Activated CD4-positive, CD25-positive, alpha-beta regulatory T cell treated with anti-CD3 and anti-CD28 coated beads, Interleukin-2, amount 50 U/mL, for 16 hours (primary cell): ENCODE measurements around the gene CD48.
"Not testable (repeated sequence)": the region's sequence is repeated elsewhere in the genome, so short reads cannot be mapped to it uniquely, and the experiment has no call there.

Experiments
- DNase-seq: peaks from one replicate; pipeline ENCODE4 v3.0.0-alpha.2; 2020; ENCODE audit warnings: low read depth, low spot score

The CD48 gene

GRCh38 chr1:160741612-160742348 lies 30.2 kb upstream of the CD48 start:
- no peak for DNase-seq

- DNase-seq, result no peak
These were observed 29.5 kb upstream of the CD48 start for GRCh38 chr1:160741092-160741501.

- no peak for DNase-seq
These were observed 28.6 kb upstream of the CD48 start for GRCh38 chr1:160740133-160740688.

- no peak for DNase-seq
These were observed 27.5 kb upstream of the CD48 start, which contains the start of gene SLAMF7 for GRCh38 chr1:160739098-160739511. SLAMF7 (plus strand) TSS chr1:160739247; CDS start chr1:160739302, 55 bp downstream.

GRCh38 chr1:160738271-160738670 lies 26.6 kb upstream of the CD48 start:
- no peak for DNase-seq

GRCh38 chr1:160734301-160734700 lies 22.7 kb upstream of the CD48 start:
- DNase-seq, result no peak

- no peak for DNase-seq
These were observed 22.3 kb upstream of the CD48 start for GRCh38 chr1:160733898-160734297.

- DNase-seq, result no peak
These were observed 20.4 kb upstream of the CD48 start for GRCh38 chr1:160731990-160732389.

- DNase-seq, result not testable (repeated sequence)
These were observed 19.9 kb upstream of the CD48 start for GRCh38 chr1:160731564-160731963.

GRCh38 chr1:160727316-160727640 lies 15.7 kb upstream of the CD48 start:
- no peak for DNase-seq

GRCh38 chr1:160726498-160727315 lies 15.1 kb upstream of the CD48 start:
- peak; percentile 38 for DNase-seq

- DNase-seq, result no peak
These were observed 14.5 kb upstream of the CD48 start for GRCh38 chr1:160726114-160726497.

GRCh38 chr1:160724465-160725242 lies 13.0 kb upstream of the CD48 start:
- DNase-seq, result no peak

- DNase-seq, result no peak
These were observed 11.7 kb upstream of the CD48 start for GRCh38 chr1:160723332-160723731.

GRCh38 chr1:160722726-160723125 lies 11.1 kb upstream of the CD48 start:
- no peak for DNase-seq

GRCh38 chr1:160721473-160721872 lies 9.9 kb upstream of the CD48 start:
- DNase-seq, result no peak

GRCh38 chr1:160720356-160721085 lies 8.9 kb upstream of the CD48 start:
- no peak for DNase-seq

GRCh38 chr1:160718210-160718609 lies 6.6 kb upstream of the CD48 start:
- no peak for DNase-seq

- DNase-seq, result no peak
These were observed 5.7 kb upstream of the CD48 start for GRCh38 chr1:160717306-160717705.

- no peak for DNase-seq
These were observed 4.4 kb upstream of the CD48 start for GRCh38 chr1:160716013-160716412.

GRCh38 chr1:160714034-160714648 lies 2.5 kb upstream of the CD48 start:
- DNase-seq, result not testable (repeated sequence)
